Measurements from ENCODE around the gene NDUFA1.
"Not testable (repeated sequence)": the region's sequence is repeated elsewhere in the genome, so short reads cannot be mapped to it uniquely, and the experiment has no call there.

NDUFA1 gene

GRCh38 chrX:119871599-119872395 is at the start of gene NDUFA1, which contains the start of gene RNF113A:
Gene NDUFA1, plus strand, starts transcription at chrX:119871832. Its CDS starts 80 bp downstream, at chrX:119871912.
Gene RNF113A, minus strand, starts transcription at chrX:119871733. Its CDS starts 120 bp downstream, at chrX:119871613.
- DNase-seq (ENCODE audit: low read depth) = peak; percentile 86
- Histone ChIP-seq H3K9ac (ENCODE audit: low read length) (peak within 1 kb of the TSS; percentile 98), H3K27me3 (replicated peaks; ENCODE audit: control insufficient read depth, insufficient read depth, low read length) (no peaks in the 10 kb centered on the region)

GRCh38 chrX:119824221-119824620 is 47.4 kb upstream of the NDUFA1 start:
- H3K27me3 ChIP-seq (replicated peaks; ENCODE audit: control insufficient read depth, insufficient read depth, low read length); H3K4me3 ChIP-seq (ENCODE audit: low read length); H3K36me3 ChIP-seq (ENCODE audit: control insufficient read depth, insufficient read depth, low read length, severe bottlenecking); H3K9me3 ChIP-seq (ENCODE audit: control insufficient read depth, low read length); H3K9ac ChIP-seq (ENCODE audit: low read length); DNase-seq (ENCODE audit: low read depth): not testable (repeated sequence)
- H3K4me1 ChIP-seq (ENCODE audit: control insufficient read depth, insufficient read depth, low read length) = peaks cover 13% of the 10 kb centered on the region

More at GRCh38 chrX:119871599-119872395, at the start of gene NDUFA1, which contains the start of gene RNF113A:
- H3K36me3 ChIP-seq (ENCODE audit: control insufficient read depth, insufficient read depth, low read length, severe bottlenecking) = peaks cover 14% of the 10 kb centered on the region
- peaks cover 9% of the 10 kb centered on the region for H3K4me1 ChIP-seq (ENCODE audit: control insufficient read depth, insufficient read depth, low read length)
- H3K9me3 ChIP-seq (ENCODE audit: control insufficient read depth, low read length) = no peaks in the 10 kb centered on the region
- H3K4me3 ChIP-seq (ENCODE audit: low read length) = peak within 1 kb of the TSS; percentile 92

GRCh38 chrX:119826399-119826959 is 45.2 kb upstream of the NDUFA1 start:
- Histone ChIP-seq H3K36me3 (ENCODE audit: control insufficient read depth, insufficient read depth, low read length, severe bottlenecking) (no peaks in the 10 kb centered on the region), H3K4me3 (ENCODE audit: low read length) (peak overlapping the region; percentile 3), H3K4me1 (ENCODE audit: control insufficient read depth, insufficient read depth, low read length) (peaks cover 13% of the 10 kb centered on the region), H3K27me3 (replicated peaks; ENCODE audit: control insufficient read depth, insufficient read depth, low read length) (no peaks in the 10 kb centered on the region), H3K9me3 (ENCODE audit: control insufficient read depth, low read length) (no peaks in the 10 kb centered on the region), H3K9ac (ENCODE audit: low read length) (no peak overlapping the region)
- peak; percentile 1 for DNase-seq (ENCODE audit: low read depth)

GRCh38 chrX:119828446-119828845 is 43.2 kb upstream of the NDUFA1 start:
- no peak for DNase-seq (ENCODE audit: low read depth)
- H3K27me3 ChIP-seq (replicated peaks; ENCODE audit: control insufficient read depth, insufficient read depth, low read length) = no peaks in the 10 kb centered on the region
- no peak overlapping the region for H3K4me3 ChIP-seq (ENCODE audit: low read length)
- peaks cover 13% of the 10 kb centered on the region for H3K4me1 ChIP-seq (ENCODE audit: control insufficient read depth, insufficient read depth, low read length)
- H3K9ac ChIP-seq (ENCODE audit: low read length) = no peak overlapping the region
- H3K36me3 ChIP-seq (ENCODE audit: control insufficient read depth, insufficient read depth, low read length, severe bottlenecking) = no peaks in the 10 kb centered on the region
- no peaks in the 10 kb centered on the region for H3K9me3 ChIP-seq (ENCODE audit: control insufficient read depth, low read length)

GRCh38 chrX:119833905-119834304 is 37.7 kb upstream of the NDUFA1 start:
- Histone ChIP-seq H3K4me3 (ENCODE audit: low read length) (no peak overlapping the region), H3K9me3 (ENCODE audit: control insufficient read depth, low read length) (no peaks in the 10 kb centered on the region), H3K27me3 (replicated peaks; ENCODE audit: control insufficient read depth, insufficient read depth, low read length) (no peaks in the 10 kb centered on the region), H3K9ac (ENCODE audit: low read length) (no peak overlapping the region), H3K4me1 (ENCODE audit: control insufficient read depth, insufficient read depth, low read length) (no peaks in the 10 kb centered on the region), H3K36me3 (ENCODE audit: control insufficient read depth, insufficient read depth, low read length, severe bottlenecking) (peaks cover 25% of the 10 kb centered on the region)
- DNase-seq (ENCODE audit: low read depth) = no peak

GRCh38 chrX:119852382-119853353 is 19.0 kb upstream of the NDUFA1 start, which contains the start of gene UPF3B:
Gene UPF3B, minus strand, starts transcription at chrX:119852963. Its CDS starts 35 bp downstream, at chrX:119852928.
- Histone ChIP-seq H3K27me3 (replicated peaks; ENCODE audit: control insufficient read depth, insufficient read depth, low read length) (peaks cover under 1% of the 10 kb centered on the region), H3K4me3 (ENCODE audit: low read length) (peak within 1 kb of the TSS; percentile 88), H3K9me3 (ENCODE audit: control insufficient read depth, low read length) (no peaks in the 10 kb centered on the region), H3K9ac (ENCODE audit: low read length) (peak within 1 kb of the TSS; percentile 87), H3K36me3 (ENCODE audit: control insufficient read depth, insufficient read depth, low read length, severe bottlenecking) (no peaks in the 10 kb centered on the region), H3K4me1 (ENCODE audit: control insufficient read depth, insufficient read depth, low read length) (peaks cover 3% of the 10 kb centered on the region)
- DNase-seq (ENCODE audit: low read depth) = peak; percentile 98

GRCh38 chrX:119853444-119853843 is 18.2 kb upstream of the NDUFA1 start:
- peak; percentile 3 for DNase-seq (ENCODE audit: low read depth)
- Histone ChIP-seq H3K36me3 (ENCODE audit: control insufficient read depth, insufficient read depth, low read length, severe bottlenecking) (no peaks in the 10 kb centered on the region), H3K27me3 (replicated peaks; ENCODE audit: control insufficient read depth, insufficient read depth, low read length) (peaks cover 3% of the 10 kb centered on the region), H3K9ac (ENCODE audit: low read length) (peak overlapping the region; percentile 87), H3K4me3 (ENCODE audit: low read length) (peak overlapping the region; percentile 88), H3K4me1 (ENCODE audit: control insufficient read depth, insufficient read depth, low read length) (peaks cover 3% of the 10 kb centered on the region), H3K9me3 (ENCODE audit: control insufficient read depth, low read length) (no peaks in the 10 kb centered on the region)

GRCh38 chrX:119870626-119871131 is 953 bp upstream of the NDUFA1 start:
- DNase-seq (ENCODE audit: low read depth) = peak; percentile 62

GRCh38 chrX:119871245-119871598 is 410 bp upstream of the NDUFA1 start:
- H3K36me3 ChIP-seq (ENCODE audit: control insufficient read depth, insufficient read depth, low read length, severe bottlenecking) = peaks cover 10% of the 10 kb centered on the region
- peak overlapping the region; percentile 92 for H3K4me3 ChIP-seq (ENCODE audit: low read length)
- no peak for DNase-seq (ENCODE audit: low read depth)
- peaks cover 9% of the 10 kb centered on the region for H3K4me1 ChIP-seq (ENCODE audit: control insufficient read depth, insufficient read depth, low read length)
- no peaks in the 10 kb centered on the region for H3K27me3 ChIP-seq (replicated peaks; ENCODE audit: control insufficient read depth, insufficient read depth, low read length)
- H3K9me3 ChIP-seq (ENCODE audit: control insufficient read depth, low read length) = no peaks in the 10 kb centered on the region
- peak overlapping the region; percentile 98 for H3K9ac ChIP-seq (ENCODE audit: low read length)

More at GRCh38 chrX:119870626-119871131, 953 bp upstream of the NDUFA1 start:
- peak overlapping the region; percentile 92 for H3K4me3 ChIP-seq (ENCODE audit: low read length)
- no peaks in the 10 kb centered on the region for H3K9me3 ChIP-seq (ENCODE audit: control insufficient read depth, low read length)
- H3K36me3 ChIP-seq (ENCODE audit: control insufficient read depth, insufficient read depth, low read length, severe bottlenecking) = peaks cover 6% of the 10 kb centered on the region
- H3K27me3 ChIP-seq (replicated peaks; ENCODE audit: control insufficient read depth, insufficient read depth, low read length) = no peaks in the 10 kb centered on the region
- H3K4me1 ChIP-seq (ENCODE audit: control insufficient read depth, insufficient read depth, low read length) = peaks cover 9% of the 10 kb centered on the region
- peak overlapping the region; percentile 98 for H3K9ac ChIP-seq (ENCODE audit: low read length)

- H3K9me3 ChIP-seq (ENCODE audit: control insufficient read depth, low read length) = no peaks in the 10 kb centered on the region
- no peak overlapping the region for H3K9ac ChIP-seq (ENCODE audit: low read length)
- no peaks in the 10 kb centered on the region for H3K4me1 ChIP-seq (ENCODE audit: control insufficient read depth, insufficient read depth, low read length)
- no peaks in the 10 kb centered on the region for H3K27me3 ChIP-seq (replicated peaks; ENCODE audit: control insufficient read depth, insufficient read depth, low read length)
- no peak for DNase-seq (ENCODE audit: low read depth)
- H3K4me3 ChIP-seq (ENCODE audit: low read length) = no peak overlapping the region
- H3K36me3 ChIP-seq (ENCODE audit: control insufficient read depth, insufficient read depth, low read length, severe bottlenecking) = peaks cover 21% of the 10 kb centered on the region
Observed at GRCh38 chrX:119878740-119879139, 7.1 kb downstream of the NDUFA1 start.

All from adipocyte (in vitro differentiated cells).